Mucosa of rectum (tissue), 2 donors: ENCODE measurements around the gene KCNIP4.

Source experiments
- H3K27ac ChIP-seq, 2 donors: one replicate each; pipeline ENCODE4 v1.7.0; 2013; ENCODE audit warnings: inconsistent platforms in 2 of 2, low read depth in 2 of 2, low read length in 2 of 2
- H3K27me3 ChIP-seq, 2 donors: one replicate each; pipeline ENCODE4 v1.7.0; 2013; ENCODE audit warnings: low read length in 2 of 2; ENCODE audit not compliant: control insufficient read depth in 2 of 2, insufficient read depth in 2 of 2
- H3K36me3 ChIP-seq, 2 donors: one replicate each; pipeline ENCODE4 v1.7.0; 2013; ENCODE audit warnings: low read length in 2 of 2; ENCODE audit not compliant: control insufficient read depth in 2 of 2, insufficient read depth in 2 of 2
- H3K4me1 ChIP-seq, 2 donors: one replicate each; pipeline ENCODE4 v1.7.0; 2013; ENCODE audit warnings: low read length in 2 of 2, mild to moderate bottlenecking in 1 of 2; ENCODE audit not compliant: control insufficient read depth in 2 of 2, insufficient read depth in 2 of 2
- H3K4me3 ChIP-seq, 2 donors: one replicate each; pipeline ENCODE4 v1.7.0; 2013; ENCODE audit warnings: low read length in 2 of 2
- H3K9ac ChIP-seq, 2 donors: one replicate each; pipeline ENCODE4 v1.7.0; 2013; ENCODE audit warnings: low read length in 2 of 2, low read depth in 1 of 2, mild to moderate bottlenecking in 1 of 2
- H3K9me3 ChIP-seq, 2 donors: one replicate each; pipeline ENCODE4 v1.7.0; 2013; ENCODE audit warnings: low read length in 2 of 2; ENCODE audit not compliant: control insufficient read depth in 2 of 2
- donor health status: healthy.
- donor health status: Normal muscosa, but diverticular disease.

Gene KCNIP4

GRCh38 chr4:20944961-20945360 lies 1003.6 kb downstream of the KCNIP4 start:
- no peak overlapping the region for H3K9ac ChIP-seq

GRCh38 chr4:20944451-20944850 lies 1004.1 kb downstream of the KCNIP4 start:
- Histone ChIP-seq H3K27me3 (no peaks in the 10 kb centered on the region), H3K27ac (no peak overlapping the region), H3K4me3 (no peak overlapping the region), H3K9ac (no peak overlapping the region), H3K36me3 (no peaks in the 10 kb centered on the region), H3K4me1 (no peaks in the 10 kb centered on the region), H3K9me3 (no peaks in the 10 kb centered on the region)

More at GRCh38 chr4:20944961-20945360, 1003.6 kb downstream of the KCNIP4 start:
- Histone ChIP-seq H3K27me3 (no peaks in the 10 kb centered on the region), H3K4me1 (no peaks in the 10 kb centered on the region), H3K9me3 (no peaks in the 10 kb centered on the region), H3K36me3 (no peaks in the 10 kb centered on the region), H3K27ac (no peak overlapping the region), H3K4me3 (no peak overlapping the region)

- Histone ChIP-seq H3K9ac (no peak overlapping the region), H3K27me3 (no peaks in the 10 kb centered on the region), H3K4me3 (no peak overlapping the region), H3K27ac (no peak overlapping the region), H3K9me3 (no peaks in the 10 kb centered on the region), H3K4me1 (no peaks in the 10 kb centered on the region), H3K36me3 (no peaks in the 10 kb centered on the region)
These were observed 1010.4 kb downstream of the KCNIP4 start for GRCh38 chr4:20938204-20938603.

GRCh38 chr4:20926529-20926928 lies 1022.0 kb downstream of the KCNIP4 start:
- Histone ChIP-seq H3K36me3 (no peaks in the 10 kb centered on the region), H3K27me3 (no peaks in the 10 kb centered on the region), H3K4me1 (no peaks in the 10 kb centered on the region), H3K27ac (no peak overlapping the region), H3K9ac (no peak overlapping the region), H3K9me3 (no peaks in the 10 kb centered on the region), H3K4me3 (no peak overlapping the region)

- H3K36me3 ChIP-seq: no peaks in the 10 kb centered on the region
- no peak overlapping the region for H3K4me3 ChIP-seq
- no peaks in the 10 kb centered on the region for H3K9me3 ChIP-seq
- no peak overlapping the region for H3K9ac ChIP-seq
- H3K4me1 ChIP-seq: no peaks in the 10 kb centered on the region
- H3K27ac ChIP-seq: no peak overlapping the region
- no peaks in the 10 kb centered on the region for H3K27me3 ChIP-seq
These were observed 1023.4 kb downstream of the KCNIP4 start for GRCh38 chr4:20925176-20925575.

GRCh38 chr4:20922962-20923361 lies 1025.6 kb downstream of the KCNIP4 start:
- no peaks in the 10 kb centered on the region for H3K27me3 ChIP-seq
- no peak overlapping the region for H3K27ac ChIP-seq
- H3K9me3 ChIP-seq: no peaks in the 10 kb centered on the region
- no peak overlapping the region for H3K4me3 ChIP-seq
- H3K36me3 ChIP-seq: no peaks in the 10 kb centered on the region
- H3K9ac ChIP-seq: no peak overlapping the region
- H3K4me1 ChIP-seq: no peaks in the 10 kb centered on the region

- H3K27ac ChIP-seq: no peak overlapping the region
These were observed 1032.5 kb downstream of the KCNIP4 start for GRCh38 chr4:20916106-20916505.

GRCh38 chr4:20904966-20905365 lies 1043.6 kb downstream of the KCNIP4 start:
- Histone ChIP-seq H3K36me3 (no peaks in the 10 kb centered on the region), H3K4me3 (no peak overlapping the region), H3K9me3 (no peaks in the 10 kb centered on the region), H3K27ac (no peak overlapping the region), H3K27me3 (no peaks in the 10 kb centered on the region), H3K9ac (no peak overlapping the region), H3K4me1 (no peaks in the 10 kb centered on the region)

More at GRCh38 chr4:20916106-20916505, 1032.5 kb downstream of the KCNIP4 start:
- Histone ChIP-seq H3K4me1 (no peaks in the 10 kb centered on the region), H3K4me3 (no peak overlapping the region), H3K9me3 (no peaks in the 10 kb centered on the region), H3K36me3 (no peaks in the 10 kb centered on the region), H3K27me3 (no peaks in the 10 kb centered on the region), H3K9ac (no peak overlapping the region)

- Histone ChIP-seq H3K9ac (no peak overlapping the region), H3K9me3 (no peaks in the 10 kb centered on the region), H3K4me1 (no peaks in the 10 kb centered on the region)
These were observed 1046.7 kb downstream of the KCNIP4 start for GRCh38 chr4:20901851-20902250.

GRCh38 chr4:20899591-20899990 lies 1049.0 kb downstream of the KCNIP4 start:
- Histone ChIP-seq H3K4me3 (no peak overlapping the region), H3K9me3 (no peaks in the 10 kb centered on the region), H3K4me1 (no peaks in the 10 kb centered on the region), H3K27ac (no peak overlapping the region), H3K27me3 (no peaks in the 10 kb centered on the region), H3K36me3 (no peaks in the 10 kb centered on the region), H3K9ac (no peak overlapping the region)

More at GRCh38 chr4:20901851-20902250, 1046.7 kb downstream of the KCNIP4 start:
- no peak overlapping the region for H3K27ac ChIP-seq
- no peak overlapping the region for H3K4me3 ChIP-seq
- no peaks in the 10 kb centered on the region for H3K36me3 ChIP-seq
- H3K27me3 ChIP-seq: no peaks in the 10 kb centered on the region

- Histone ChIP-seq H3K9me3 (no peaks in the 10 kb centered on the region), H3K4me3 (no peak overlapping the region), H3K4me1 (no peaks in the 10 kb centered on the region), H3K9ac (no peak overlapping the region), H3K27me3 (no peaks in the 10 kb centered on the region), H3K27ac (no peak overlapping the region), H3K36me3 (no peaks in the 10 kb centered on the region)
These were observed 1052.6 kb downstream of the KCNIP4 start for GRCh38 chr4:20895988-20896387.
